IPS-NIHi11 (cell line): ENCODE measurements around the gene MFGE8.
A peak's percentile ranks its signal among the peaks of the same experiment; 100 is the strongest.

ENCODE experiments used
- DNase-seq: peaks from one replicate; pipeline ENCODE4 v3.0.0; 2012; ENCODE audit warnings: mixed read lengths, low spot score

The MFGE8 gene

GRCh38 chr15:88918738-88919137 lies 5.6 kb upstream of the MFGE8 start:
- peak; percentile 42 for DNase-seq

- peak; percentile 1 for DNase-seq
These were observed 4.6 kb upstream of the MFGE8 start for GRCh38 chr15:88917760-88918159.

- no peak for DNase-seq
These were observed 2.2 kb upstream of the MFGE8 start for GRCh38 chr15:88915354-88915753.

- DNase-seq = no peak
These were observed 631 bp upstream of the MFGE8 start for GRCh38 chr15:88913850-88914169.

- peak; percentile 34 for DNase-seq
These were observed 668 bp downstream of the MFGE8 start for GRCh38 chr15:88912500-88912921.

GRCh38 chr15:88911766-88912118 lies 1.4 kb downstream of the MFGE8 start:
- DNase-seq = peak; percentile 71

- DNase-seq = peak; percentile 19
These were observed 3.0 kb downstream of the MFGE8 start for GRCh38 chr15:88909956-88910831.

GRCh38 chr15:88908697-88909621 lies 4.2 kb downstream of the MFGE8 start:
- peak; percentile 0 for DNase-seq

GRCh38 chr15:88908123-88908522 lies 5.1 kb downstream of the MFGE8 start:
- DNase-seq = no peak

GRCh38 chr15:88907111-88907510 lies 6.1 kb downstream of the MFGE8 start:
- peak; percentile 4 for DNase-seq

- DNase-seq = no peak
These were observed 6.6 kb downstream of the MFGE8 start for GRCh38 chr15:88906551-88906950.

GRCh38 chr15:88906130-88906529 lies 7.0 kb downstream of the MFGE8 start:
- peak; percentile 0 for DNase-seq

- no peak for DNase-seq
These were observed 7.6 kb downstream of the MFGE8 start for GRCh38 chr15:88905576-88905975.

GRCh38 chr15:88904624-88905327 lies 8.4 kb downstream of the MFGE8 start:
- DNase-seq = peak; percentile 83

- DNase-seq = no peak
These were observed 8.9 kb downstream of the MFGE8 start for GRCh38 chr15:88904257-88904623.

GRCh38 chr15:88902846-88903245 lies 10.3 kb downstream of the MFGE8 start:
- DNase-seq = no peak

GRCh38 chr15:88902221-88902835 lies 10.9 kb downstream of the MFGE8 start:
- no peak for DNase-seq

- DNase-seq = no peak
These were observed 11.5 kb downstream of the MFGE8 start for GRCh38 chr15:88901508-88902220.

GRCh38 chr15:88900982-88901418 lies 12.2 kb downstream of the MFGE8 start:
- DNase-seq = no peak

GRCh38 chr15:88900309-88900981 lies 12.7 kb downstream of the MFGE8 start:
- no peak for DNase-seq

- no peak for DNase-seq
These were observed 13.9 kb downstream of the MFGE8 start for GRCh38 chr15:88899251-88899650.
